IgD-negative memory B cell (primary cell): ENCODE data around the gene CHM. TPM values are rescaled to one million over a fixed set of nuclear protein-coding genes. Genes with fewer than 3 reads are reported as not detected.
A peak's percentile ranks its signal among the peaks of the same experiment; 100 is the strongest.
"Not testable (repeated sequence)": the region's sequence is repeated elsewhere in the genome, so short reads cannot be mapped to it uniquely, and the experiment has no call there.

Experiments used
- H3K27ac Mint-ChIP-seq, 3 donors: one replicate each; pipeline ENCODE4 v1.8.0; 2020 to 2022; ENCODE audit warnings: mild to moderate bottlenecking in 3 of 3, mixed read lengths in 3 of 3, moderate library complexity in 1 of 3
- H3K27me3 Mint-ChIP-seq: one replicate; pipeline ENCODE4 v1.8.0; 2021; ENCODE audit warnings: mixed read lengths
- H3K36me3 Mint-ChIP-seq: one replicate; pipeline ENCODE4 v1.8.0; 2020; ENCODE audit warnings: mild to moderate bottlenecking, mixed read lengths
- H3K4me1 Mint-ChIP-seq, 3 donors: one replicate each; pipeline ENCODE4 v1.8.0; 2020 to 2022; ENCODE audit warnings: mixed read lengths in 3 of 3, mild to moderate bottlenecking in 1 of 3
- H3K4me3 Mint-ChIP-seq, 4 donors: one replicate each; pipeline ENCODE4 v1.8.0; 2020 to 2022; ENCODE audit warnings: mild to moderate bottlenecking in 4 of 4, mixed read lengths in 4 of 4, moderate library complexity in 3 of 4
- H3K9me3 Mint-ChIP-seq, 3 donors: one replicate each; pipeline ENCODE4 v1.8.0; 2020 to 2021; ENCODE audit warnings: mixed read lengths in 3 of 3, mild to moderate bottlenecking in 1 of 3
- polyA plus RNA-seq: library from polyadenylated mRNA; unstranded; fragments of 300-500 nt; fragmentation: Illumina TruSeq; gene quantifications from one replicate; pipeline ENCODE4 v1.2.3, GENCODE V29; 2021

CHM gene
- polyA plus RNA-seq, 1 donor from 2014 or later: 6.2 TPM

DNA sequence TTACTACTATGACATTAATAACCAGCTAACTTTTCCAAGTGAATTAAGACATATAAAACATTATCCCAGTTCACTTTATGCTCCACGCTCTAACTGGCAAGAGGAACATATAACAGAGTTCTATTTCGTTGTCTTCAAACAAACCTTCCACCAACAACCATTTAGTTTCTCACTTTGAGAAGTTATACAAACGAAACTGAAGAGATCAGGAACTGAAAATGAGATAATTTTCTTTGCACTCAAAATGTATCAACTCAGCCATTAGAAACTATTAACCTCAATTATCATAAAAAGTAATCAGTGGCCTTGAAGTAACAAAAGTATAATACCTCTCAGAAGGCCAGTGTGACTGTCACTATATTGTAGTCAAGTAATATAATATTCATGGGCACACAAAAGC is 70.1 kb downstream of the CHM start:
- Mint-ChIP-seq H3K4me3 (peak overlapping the region in 2 of 4 donors; percentile 38 to 73), H3K9me3 (peaks cover 0 to 2% (median 0%) of the 10 kb centered on the region in 3 donors), H3K27me3 (no peaks in the 10 kb centered on the region), H3K27ac (peak overlapping the region; percentile 3 to 36 (median 33)), H3K4me1 (peaks cover 3 to 9% (median 8%) of the 10 kb centered on the region in 3 donors), H3K36me3 (peaks cover 11% of the 10 kb centered on the region)

DNA sequence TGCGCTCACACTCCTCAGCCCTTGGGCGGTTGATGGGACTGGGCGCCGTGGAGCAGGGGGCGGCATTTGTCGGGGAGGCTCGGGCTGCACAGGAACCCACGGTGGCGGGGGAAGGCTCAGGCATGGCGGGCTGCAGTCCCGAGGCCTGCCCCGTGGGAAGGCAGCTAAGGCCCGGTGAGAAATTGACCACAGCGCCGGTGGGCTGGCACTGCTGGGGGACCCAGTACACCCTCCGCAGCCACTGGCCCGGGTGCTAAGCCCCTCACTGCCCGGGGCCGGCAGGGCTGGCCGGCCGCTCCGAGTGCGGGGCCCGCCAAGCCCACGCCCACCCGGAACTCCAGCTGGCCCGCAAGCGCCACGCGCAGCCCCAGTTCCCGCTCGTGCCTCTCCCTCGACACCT is 75.0 kb downstream of the CHM start:
- H3K27me3 Mint-ChIP-seq, H3K9me3 Mint-ChIP-seq, H3K4me3 Mint-ChIP-seq, H3K27ac Mint-ChIP-seq, H3K4me1 Mint-ChIP-seq: not testable (repeated sequence)
- peaks cover 16% of the 10 kb centered on the region for H3K36me3 Mint-ChIP-seq

DNA sequence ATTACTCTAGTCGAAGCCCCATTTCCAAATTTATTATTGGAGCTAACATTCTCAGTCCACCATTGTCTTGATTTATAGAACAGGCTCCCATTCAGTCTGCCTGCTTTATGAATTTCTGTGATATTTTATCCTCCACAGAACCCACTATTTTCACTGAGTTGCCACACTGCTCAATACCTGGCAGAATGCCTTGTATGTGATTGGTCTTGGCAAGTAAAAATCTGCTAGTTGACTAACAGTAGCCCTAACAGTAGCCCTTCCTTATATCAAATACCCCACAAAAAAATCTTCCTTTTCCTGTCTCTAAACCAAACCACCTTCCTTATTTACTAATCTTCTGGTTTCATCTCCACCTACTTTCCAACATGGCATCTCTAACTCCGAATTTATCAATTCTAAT is 82.6 kb downstream of the CHM start:
- no peaks in the 10 kb centered on the region for H3K9me3 Mint-ChIP-seq
- peaks cover 1% of the 10 kb centered on the region for H3K36me3 Mint-ChIP-seq
- H3K4me1 Mint-ChIP-seq: peaks cover 0 to under 1% (median 0%) of the 10 kb centered on the region in 3 donors
- no peak overlapping the region for H3K27ac Mint-ChIP-seq
- no peak overlapping the region for H3K4me3 Mint-ChIP-seq
- no peaks in the 10 kb centered on the region for H3K27me3 Mint-ChIP-seq

DNA sequence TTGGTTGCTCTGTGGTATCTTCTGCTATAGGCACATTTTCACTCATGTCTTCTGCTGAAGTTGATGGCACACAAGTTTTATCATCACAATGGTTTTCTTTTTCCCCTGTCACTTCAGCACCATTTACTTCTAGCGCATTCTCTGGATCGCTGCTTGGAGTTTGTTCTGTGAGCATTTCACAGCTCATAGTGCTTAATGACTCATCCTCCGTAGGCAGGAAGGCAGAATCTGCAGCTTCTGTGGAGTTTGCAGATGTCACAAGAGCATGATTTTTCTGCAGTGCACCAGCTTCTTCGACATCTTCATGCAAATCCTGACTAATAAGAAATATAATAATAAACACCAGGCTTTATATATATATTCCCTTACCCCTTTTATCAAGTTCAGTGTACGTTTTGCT is 83.6 kb downstream of the CHM start:
- no peaks in the 10 kb centered on the region for H3K36me3 Mint-ChIP-seq
- no peaks in the 10 kb centered on the region for H3K9me3 Mint-ChIP-seq
- peak overlapping the region in 1 of 3 donors; percentile 61 for H3K27ac Mint-ChIP-seq
- H3K4me1 Mint-ChIP-seq: no peaks in the 10 kb centered on the region
- no peak overlapping the region for H3K4me3 Mint-ChIP-seq
- H3K27me3 Mint-ChIP-seq: no peaks in the 10 kb centered on the region

DNA sequence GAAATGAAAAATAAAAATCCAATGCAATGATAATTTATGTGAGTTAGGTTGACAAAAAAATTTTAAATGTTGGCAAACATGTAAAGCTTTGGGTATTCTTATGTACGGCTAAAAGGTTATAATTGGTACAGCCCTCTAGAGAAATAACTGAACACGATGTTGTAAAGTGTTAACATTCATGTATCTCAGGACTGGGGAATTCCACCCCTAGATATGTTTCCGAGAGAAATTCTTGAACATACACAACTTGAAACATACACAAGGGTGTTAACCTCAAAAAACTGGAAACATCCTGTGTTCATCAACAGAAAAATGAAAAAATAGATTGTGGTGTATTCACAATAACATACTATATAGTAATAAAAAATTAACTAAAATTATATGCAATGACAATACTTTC is 91.8 kb downstream of the CHM start:
- Mint-ChIP-seq H3K4me1 (peaks cover 0 to 5% (median 0%) of the 10 kb centered on the region in 3 donors), H3K4me3 (no peak overlapping the region), H3K9me3 (no peaks in the 10 kb centered on the region), H3K36me3 (peaks cover 14% of the 10 kb centered on the region), H3K27me3 (no peaks in the 10 kb centered on the region), H3K27ac (no peak overlapping the region)

DNA sequence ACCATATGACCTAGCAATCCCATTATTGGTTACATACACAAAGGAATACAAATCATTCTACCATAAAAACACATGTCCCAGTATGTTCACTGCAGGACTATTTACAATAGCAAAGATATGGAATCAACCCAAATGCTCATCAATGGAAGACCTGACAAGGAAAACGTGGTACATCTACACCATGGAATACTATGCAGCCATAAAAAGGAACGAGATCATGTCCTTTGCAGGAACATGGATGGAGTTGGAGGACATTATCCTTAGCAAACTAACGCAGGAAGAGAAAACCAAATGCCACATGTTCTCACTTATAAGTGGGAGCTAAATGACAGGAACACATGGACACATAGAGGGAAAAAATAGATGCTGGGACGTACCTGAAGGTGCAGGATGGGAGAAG is 102.6 kb downstream of the CHM start:
- H3K9me3 Mint-ChIP-seq, H3K27me3 Mint-ChIP-seq, H3K27ac Mint-ChIP-seq, H3K4me1 Mint-ChIP-seq, H3K4me3 Mint-ChIP-seq: not testable (repeated sequence)
- peaks cover 19% of the 10 kb centered on the region for H3K36me3 Mint-ChIP-seq

DNA sequence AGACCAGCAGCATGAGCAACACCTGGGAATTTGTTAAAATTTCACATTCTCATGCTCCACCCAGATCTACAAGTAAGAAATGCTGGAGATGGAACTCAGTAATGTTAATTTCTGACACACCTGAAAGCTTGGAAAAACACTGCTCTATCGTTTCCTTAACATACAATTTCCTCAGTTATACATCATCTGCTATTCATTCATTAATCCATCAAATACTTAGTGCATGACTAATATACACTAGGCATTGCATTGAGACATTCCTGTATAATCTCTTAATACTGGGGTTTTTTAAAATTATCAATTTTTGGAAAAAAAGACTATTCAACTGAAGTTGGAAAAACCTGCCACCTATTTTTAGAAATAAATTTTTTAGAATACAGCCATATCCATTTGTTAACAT is 106.1 kb downstream of the CHM start:
- H3K4me3 Mint-ChIP-seq: no peak overlapping the region
- no peak overlapping the region for H3K27ac Mint-ChIP-seq
- peaks cover 14% of the 10 kb centered on the region for H3K36me3 Mint-ChIP-seq
- H3K27me3 Mint-ChIP-seq: no peaks in the 10 kb centered on the region
- no peaks in the 10 kb centered on the region for H3K4me1 Mint-ChIP-seq
- H3K9me3 Mint-ChIP-seq: peaks cover 6 to 9% (median 8%) of the 10 kb centered on the region in 3 donors

DNA sequence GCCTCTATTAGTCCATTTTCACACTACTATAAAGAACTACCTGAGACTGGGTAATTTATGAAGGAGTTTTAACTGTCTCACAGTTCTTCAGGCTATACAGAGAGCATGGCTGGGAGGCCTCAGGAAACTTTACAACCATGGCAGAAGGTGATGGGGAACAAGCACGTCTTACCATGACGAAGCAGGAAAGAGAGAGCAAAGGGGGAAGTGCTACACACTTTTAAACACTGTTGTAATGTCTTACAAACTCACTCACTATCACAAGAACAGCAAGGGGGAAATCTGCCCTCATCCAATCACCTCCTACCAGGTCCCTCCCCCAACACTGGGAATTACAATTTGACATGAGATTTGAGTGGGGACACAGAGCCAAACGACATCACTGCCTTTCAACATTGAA is 107.4 kb downstream of the CHM start:
- H3K27me3 Mint-ChIP-seq, H3K4me1 Mint-ChIP-seq, H3K9me3 Mint-ChIP-seq, H3K4me3 Mint-ChIP-seq, H3K27ac Mint-ChIP-seq: not testable (repeated sequence)
- H3K36me3 Mint-ChIP-seq: peaks cover 12% of the 10 kb centered on the region

DNA sequence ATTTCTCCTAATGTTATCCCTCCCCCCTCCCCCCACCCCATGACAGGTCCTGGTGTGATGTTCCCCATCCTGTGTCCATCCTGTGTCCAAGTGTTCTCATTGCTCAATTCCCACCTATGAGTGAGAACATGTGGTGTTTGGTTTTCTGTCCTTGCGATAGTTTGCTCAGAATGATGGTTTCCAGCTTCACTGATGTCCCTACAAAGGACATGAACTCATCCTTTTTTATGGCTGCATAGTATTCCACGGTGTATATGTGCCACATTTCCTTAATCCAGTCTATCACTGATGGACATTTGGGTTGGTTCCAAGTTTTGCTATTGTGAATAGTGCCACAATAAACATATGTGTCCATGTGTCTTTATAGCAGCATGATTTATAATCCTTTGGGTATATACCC is 113.0 kb downstream of the CHM start:
- not testable (repeated sequence) for H3K4me3 Mint-ChIP-seq, H3K4me1 Mint-ChIP-seq, H3K27ac Mint-ChIP-seq, H3K27me3 Mint-ChIP-seq, H3K9me3 Mint-ChIP-seq, H3K36me3 Mint-ChIP-seq

DNA sequence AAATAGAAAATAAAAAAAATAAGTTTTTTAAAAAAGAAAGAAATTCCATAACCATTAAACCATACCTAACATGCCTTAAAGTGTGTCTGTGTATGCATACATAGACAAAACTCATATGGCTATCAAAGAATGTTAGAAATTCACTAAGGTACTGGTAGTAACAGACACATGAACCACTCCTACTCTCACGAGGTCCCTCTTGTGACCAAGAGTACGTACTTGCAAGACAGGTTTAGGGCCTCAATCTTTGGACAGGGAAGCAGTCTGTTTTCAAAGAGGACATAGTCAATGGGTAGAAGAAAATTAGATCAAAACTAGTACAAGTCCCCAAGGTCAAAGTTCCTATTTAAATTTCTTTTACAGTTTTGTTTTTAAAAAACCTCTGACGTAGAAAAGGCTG is 117.3 kb downstream of the CHM start:
- H3K27me3 Mint-ChIP-seq: no peaks in the 10 kb centered on the region
- no peak overlapping the region for H3K4me3 Mint-ChIP-seq
- H3K27ac Mint-ChIP-seq: no peak overlapping the region
- H3K4me1 Mint-ChIP-seq: no peaks in the 10 kb centered on the region
- H3K36me3 Mint-ChIP-seq: peaks cover 2% of the 10 kb centered on the region
- no peaks in the 10 kb centered on the region for H3K9me3 Mint-ChIP-seq

DNA sequence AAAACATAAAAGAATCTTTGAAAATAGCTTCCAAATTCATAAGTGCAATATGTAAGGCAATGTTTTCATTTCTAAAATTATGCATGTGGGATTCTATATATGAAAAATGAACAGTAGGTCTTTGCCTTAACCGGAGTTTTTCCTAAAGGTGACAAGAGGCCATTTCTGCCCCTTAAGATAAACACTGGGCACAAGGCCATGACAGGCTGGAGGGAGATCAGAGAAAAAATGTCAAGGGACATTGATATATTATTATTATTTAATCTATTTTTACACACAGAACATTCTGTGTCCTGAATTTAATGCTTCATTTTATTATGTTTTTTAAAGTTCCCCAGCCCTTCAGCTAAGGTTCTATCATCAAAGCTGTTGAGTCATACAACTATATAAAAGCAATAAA is 118.8 kb downstream of the CHM start:
- H3K9me3 Mint-ChIP-seq: no peaks in the 10 kb centered on the region
- H3K36me3 Mint-ChIP-seq: no peaks in the 10 kb centered on the region
- H3K27ac Mint-ChIP-seq: no peak overlapping the region
- H3K27me3 Mint-ChIP-seq: no peaks in the 10 kb centered on the region
- no peaks in the 10 kb centered on the region for H3K4me1 Mint-ChIP-seq
- no peak overlapping the region for H3K4me3 Mint-ChIP-seq

DNA sequence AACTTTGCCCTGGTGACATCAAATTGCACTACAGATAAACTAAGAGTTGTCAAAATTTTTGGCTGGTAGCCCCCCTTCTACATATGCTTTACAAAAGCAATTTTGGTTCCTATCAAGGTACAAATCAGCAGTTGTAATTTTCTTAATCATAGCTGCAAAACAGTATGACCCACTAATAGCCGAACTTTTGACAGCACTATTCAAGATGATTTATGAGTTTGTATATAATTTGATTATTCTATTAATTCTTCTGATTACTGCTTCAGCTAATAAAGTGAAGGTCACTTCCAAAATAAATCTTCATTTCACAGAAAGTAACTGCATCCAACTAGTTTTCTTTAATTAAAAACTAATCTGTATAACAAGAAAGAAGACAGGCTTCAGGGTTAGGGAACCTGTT is 119.6 kb downstream of the CHM start:
- no peak overlapping the region for H3K27ac Mint-ChIP-seq
- H3K4me1 Mint-ChIP-seq: no peaks in the 10 kb centered on the region
- no peaks in the 10 kb centered on the region for H3K27me3 Mint-ChIP-seq
- no peak overlapping the region for H3K4me3 Mint-ChIP-seq
- no peaks in the 10 kb centered on the region for H3K36me3 Mint-ChIP-seq
- no peaks in the 10 kb centered on the region for H3K9me3 Mint-ChIP-seq

DNA sequence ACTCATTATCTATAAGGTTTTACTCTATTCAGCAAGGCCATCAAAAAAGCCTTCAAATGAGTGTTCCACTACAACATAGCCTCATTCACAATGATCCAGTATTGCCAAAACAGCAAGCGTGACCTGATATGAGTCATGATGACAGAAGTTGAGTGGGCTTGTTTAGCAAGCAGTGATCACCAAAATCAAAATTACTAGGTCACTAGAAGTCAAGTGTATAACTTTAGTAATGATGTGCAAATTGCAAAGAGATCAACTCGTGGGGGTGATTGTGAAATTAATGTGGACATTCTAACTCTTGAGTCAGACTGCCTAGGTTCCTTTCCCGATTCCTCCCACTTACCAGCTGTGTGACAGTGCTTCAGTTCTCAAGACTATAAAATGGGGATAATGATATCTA is 124.5 kb downstream of the CHM start:
- Mint-ChIP-seq H3K9me3 (no peaks in the 10 kb centered on the region), H3K27ac (no peak overlapping the region), H3K4me3 (no peak overlapping the region), H3K4me1 (peaks cover 0 to 2% (median 0%) of the 10 kb centered on the region in 3 donors), H3K36me3 (no peaks in the 10 kb centered on the region), H3K27me3 (no peaks in the 10 kb centered on the region)

DNA sequence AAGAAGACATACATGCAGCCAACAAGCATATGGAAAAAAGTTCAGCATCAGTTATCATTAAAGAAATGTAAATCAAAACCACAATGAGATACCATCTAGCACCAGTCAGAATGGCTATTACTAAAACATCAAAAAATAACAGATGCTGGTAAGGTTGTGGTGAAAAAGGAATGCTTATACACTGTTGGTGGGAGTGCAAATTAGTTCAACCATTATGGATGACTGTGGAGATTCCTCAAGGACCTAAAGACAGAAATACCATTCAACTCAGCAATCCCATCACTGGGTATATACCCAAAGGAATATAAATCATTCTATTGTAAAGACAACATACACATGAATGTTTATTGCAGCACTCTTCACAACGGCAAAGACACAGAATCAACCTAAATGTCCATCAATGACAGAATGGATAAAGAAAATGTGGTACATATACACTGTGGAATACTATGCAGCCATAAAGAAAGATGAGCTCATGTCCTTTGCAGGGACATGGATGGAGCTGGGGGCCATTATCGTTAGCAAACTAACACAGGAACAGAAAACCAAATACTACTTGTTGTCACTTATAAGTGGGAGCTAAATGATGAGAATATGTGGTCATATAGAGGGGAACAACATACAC is 130.6 kb downstream of the CHM start:
- H3K9me3 Mint-ChIP-seq, H3K27me3 Mint-ChIP-seq, H3K27ac Mint-ChIP-seq: not testable (repeated sequence)

DNA sequence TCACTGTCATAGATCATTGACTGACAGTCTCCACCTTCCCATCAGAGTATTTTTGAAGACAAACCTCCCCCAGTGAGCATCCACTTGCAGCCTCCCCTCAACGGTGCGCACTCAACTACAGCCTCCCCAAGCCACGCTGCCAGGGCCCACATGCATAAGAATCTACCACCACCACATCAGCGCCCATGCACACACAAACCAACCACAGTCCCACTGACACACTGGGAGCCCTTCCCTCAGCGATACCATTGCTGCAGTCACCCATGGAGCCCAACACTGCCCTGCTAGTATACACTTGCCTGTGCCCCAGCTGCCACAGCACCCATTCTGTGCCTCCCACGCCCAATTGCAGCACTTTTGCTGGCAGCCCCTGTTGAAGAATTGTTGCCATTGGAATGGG is 132.9 kb downstream of the CHM start:
- Mint-ChIP-seq H3K4me3 (no peak overlapping the region), H3K9me3 (no peaks in the 10 kb centered on the region)

More for the DNA sequence above, 130.6 kb downstream of the CHM start:
- not testable (repeated sequence) for H3K36me3 Mint-ChIP-seq, H3K4me3 Mint-ChIP-seq, H3K4me1 Mint-ChIP-seq

DNA sequence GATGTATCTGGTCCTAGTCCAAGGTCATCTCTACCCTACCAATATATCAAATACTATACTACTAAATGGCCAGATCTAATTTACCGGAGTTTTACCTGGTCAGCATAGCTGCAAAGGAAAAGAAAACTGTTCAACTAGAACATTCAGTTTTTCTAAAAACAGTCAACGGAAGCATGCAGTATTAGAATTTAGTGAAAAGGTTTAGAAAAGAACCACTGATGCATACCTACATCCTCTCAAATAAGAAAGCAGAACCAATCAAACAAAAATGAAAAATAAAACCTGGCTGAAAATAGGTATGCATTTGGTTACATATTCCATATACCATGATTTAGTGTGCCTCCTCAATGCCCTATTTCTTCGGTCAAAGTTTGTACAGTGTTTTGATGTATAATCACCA is 140.0 kb downstream of the CHM start:
- Mint-ChIP-seq H3K27ac (no peak overlapping the region), H3K4me1 (peaks cover 4 to 7% (median 6%) of the 10 kb centered on the region in 3 donors), H3K4me3 (peak overlapping the region in 2 of 4 donors; percentile 46 to 71), H3K36me3 (peaks cover 4% of the 10 kb centered on the region), H3K27me3 (no peaks in the 10 kb centered on the region), H3K9me3 (no peaks in the 10 kb centered on the region)

More for the DNA sequence above, 132.9 kb downstream of the CHM start:
- no peak overlapping the region for H3K27ac Mint-ChIP-seq
- H3K36me3 Mint-ChIP-seq: no peaks in the 10 kb centered on the region
- H3K27me3 Mint-ChIP-seq: no peaks in the 10 kb centered on the region
- peaks cover 3 to 7% (median 4%) of the 10 kb centered on the region in 3 donors for H3K4me1 Mint-ChIP-seq

DNA sequence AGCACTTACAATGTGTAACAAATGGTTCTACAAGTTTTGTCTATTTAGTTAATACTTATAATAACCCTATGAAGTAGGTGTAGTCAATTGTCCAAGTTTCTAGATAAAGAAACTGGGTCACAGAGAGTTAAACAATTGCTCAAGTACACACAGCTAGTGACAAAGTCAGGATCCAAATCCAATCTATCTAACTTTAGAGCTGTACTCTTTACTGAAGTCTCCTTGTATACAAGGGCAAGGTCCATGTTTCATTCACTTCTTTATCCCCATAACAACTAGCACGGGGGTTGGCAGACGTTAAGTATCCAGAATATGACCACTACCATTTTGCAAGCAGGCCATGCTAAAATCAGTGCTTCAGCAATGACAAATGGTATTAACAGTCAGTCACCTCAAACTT is 141.0 kb downstream of the CHM start:
- no peak overlapping the region for H3K27ac Mint-ChIP-seq
- no peak overlapping the region for H3K4me3 Mint-ChIP-seq
- H3K27me3 Mint-ChIP-seq: no peaks in the 10 kb centered on the region
- H3K4me1 Mint-ChIP-seq: peaks cover 4 to 7% (median 6%) of the 10 kb centered on the region in 3 donors
- H3K9me3 Mint-ChIP-seq: no peaks in the 10 kb centered on the region
- peaks cover 4% of the 10 kb centered on the region for H3K36me3 Mint-ChIP-seq
